Measurements from ENCODE around the gene EXOC4. TPM values are rescaled to one million over a fixed set of nuclear protein-coding genes. Genes with fewer than 3 reads are reported as not detected.
A peak's percentile ranks its signal among the peaks of the same experiment; 100 is the strongest.

Gene EXOC4
- total and polyA plus RNA-seq, 2 donors (not counting 1 experiment from before 2014, with no cell fraction given): 79.6 to 158 TPM

- Histone ChIP-seq H3K9ac (ENCODE audit: insufficient read depth, low read length) (no peak overlapping the region), H4K20me1 (ENCODE audit: control insufficient read depth, extremely low read depth, insufficient read depth, low read length) (no peaks in the 10 kb centered on the region), H3K4me3 (replicated peaks in 1 of 4; ENCODE audit: control extremely low read depth in 1 of 4, insufficient read depth in 1 of 4, low read depth in 3 of 4, low read length in 4 of 4) (no peak overlapping the region), H3K79me2 (ENCODE audit: control insufficient read depth, insufficient read depth, low read length) (no peaks in the 10 kb centered on the region), H3K9me3 (ENCODE audit: control insufficient read depth, insufficient read depth, low read depth, low read length) (no peaks in the 10 kb centered on the region), H3K36me3 (ENCODE audit: control insufficient read depth, insufficient read depth, low read length) (no peaks in the 10 kb centered on the region), H2AFZ (ENCODE audit: low read length) (no peak overlapping the region), H3K4me2 (ENCODE audit: extremely low read depth, insufficient read depth, low read length) (no peak overlapping the region), H3K27ac (ENCODE audit: insufficient read depth, low read length) (no peak overlapping the region), H3K27me3 (ENCODE audit: control insufficient read depth, insufficient read depth, low read length) (no peaks in the 10 kb centered on the region), H3K4me1 (ENCODE audit: control insufficient read depth, extremely low read depth, insufficient read depth, low read length) (no peaks in the 10 kb centered on the region)
- TF ChIP-seq, protein P1, sequence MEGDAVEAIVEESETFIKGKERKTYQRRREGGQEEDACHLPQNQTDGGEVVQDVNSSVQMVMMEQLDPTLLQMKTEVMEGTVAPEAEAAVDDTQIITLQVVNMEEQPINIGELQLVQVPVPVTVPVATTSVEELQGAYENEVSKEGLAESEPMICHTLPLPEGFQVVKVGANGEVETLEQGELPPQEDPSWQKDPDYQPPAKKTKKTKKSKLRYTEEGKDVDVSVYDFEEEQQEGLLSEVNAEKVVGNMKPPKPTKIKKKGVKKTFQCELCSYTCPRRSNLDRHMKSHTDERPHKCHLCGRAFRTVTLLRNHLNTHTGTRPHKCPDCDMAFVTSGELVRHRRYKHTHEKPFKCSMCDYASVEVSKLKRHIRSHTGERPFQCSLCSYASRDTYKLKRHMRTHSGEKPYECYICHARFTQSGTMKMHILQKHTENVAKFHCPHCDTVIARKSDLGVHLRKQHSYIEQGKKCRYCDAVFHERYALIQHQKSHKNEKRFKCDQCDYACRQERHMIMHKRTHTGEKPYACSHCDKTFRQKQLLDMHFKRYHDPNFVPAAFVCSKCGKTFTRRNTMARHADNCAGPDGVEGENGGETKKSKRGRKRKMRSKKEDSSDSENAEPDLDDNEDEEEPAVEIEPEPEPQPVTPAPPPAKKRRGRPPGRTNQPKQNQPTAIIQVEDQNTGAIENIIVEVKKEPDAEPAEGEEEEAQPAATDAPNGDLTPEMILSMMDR (conservative IDR thresholded peaks at IDR 0.05 in 1 of 2, IDR thresholded peaks at IDR 0.05 in 1 of 2; ENCODE audit: low read depth in 1 of 2, low read length in 2 of 2): no peak
- TF ChIP-seq EZH2 (IDR thresholded peaks at IDR 0.05; ENCODE audit: low read length, missing control alignments): no peak
- DNase-seq (ENCODE audit: low read depth in 2 of 2): no peak
Observed at GRCh38 chr7:133916621-133917020, 663.7 kb downstream of the EXOC4 start.

DNA sequence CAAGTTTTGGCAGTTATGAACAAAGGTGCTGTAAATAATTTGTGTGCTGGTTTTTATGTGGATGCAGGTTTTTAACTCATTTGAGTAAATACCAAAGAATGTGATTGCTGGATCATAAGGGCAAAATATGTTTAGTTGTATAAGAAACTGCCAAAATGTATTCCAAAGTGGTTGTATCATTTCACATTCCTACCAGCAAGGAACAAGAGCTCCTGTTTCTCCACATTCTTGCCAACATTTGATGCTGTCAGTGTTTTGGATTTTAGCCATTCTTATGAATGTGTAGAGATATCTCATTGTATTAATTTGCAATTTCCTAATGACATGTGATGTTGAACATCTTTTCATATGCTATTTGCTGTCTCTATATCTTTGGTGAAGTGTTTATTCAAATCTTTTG lies 666.9 kb downstream of the EXOC4 start:
- TF ChIP-seq, protein P1 (conservative IDR thresholded peaks at IDR 0.05 in 1 of 2, IDR thresholded peaks at IDR 0.05 in 1 of 2; ENCODE audit: low read depth in 1 of 2, low read length in 2 of 2): no peak
- no peak for TF ChIP-seq EZH2 (IDR thresholded peaks at IDR 0.05; ENCODE audit: low read length, missing control alignments)
- no peaks in the 10 kb centered on the region for H3K9me3 ChIP-seq (ENCODE audit: control insufficient read depth, insufficient read depth, low read depth, low read length)
- H3K27me3 ChIP-seq (ENCODE audit: control insufficient read depth, insufficient read depth, low read length): no peaks in the 10 kb centered on the region
- no peak overlapping the region for H3K9ac ChIP-seq (ENCODE audit: insufficient read depth, low read length)
- H3K27ac ChIP-seq (ENCODE audit: insufficient read depth, low read length): no peak overlapping the region
- no peak overlapping the region for H3K4me2 ChIP-seq (ENCODE audit: extremely low read depth, insufficient read depth, low read length)
- DNase-seq (ENCODE audit: low read depth in 2 of 2): peak in 1 of 2 donors; percentile 24
- H3K4me3 ChIP-seq (replicated peaks in 1 of 4; ENCODE audit: control extremely low read depth in 1 of 4, insufficient read depth in 1 of 4, low read depth in 3 of 4, low read length in 4 of 4): no peak overlapping the region
- H3K4me1 ChIP-seq (ENCODE audit: control insufficient read depth, extremely low read depth, insufficient read depth, low read length): no peaks in the 10 kb centered on the region
- H3K36me3 ChIP-seq (ENCODE audit: control insufficient read depth, insufficient read depth, low read length): no peaks in the 10 kb centered on the region
- H2AFZ ChIP-seq (ENCODE audit: low read length): no peak overlapping the region
- H3K79me2 ChIP-seq (ENCODE audit: control insufficient read depth, insufficient read depth, low read length): no peaks in the 10 kb centered on the region
- H4K20me1 ChIP-seq (ENCODE audit: control insufficient read depth, extremely low read depth, insufficient read depth, low read length): no peaks in the 10 kb centered on the region

- H4K20me1 ChIP-seq (ENCODE audit: control insufficient read depth, extremely low read depth, insufficient read depth, low read length): no peaks in the 10 kb centered on the region
- H3K4me1 ChIP-seq (ENCODE audit: control insufficient read depth, extremely low read depth, insufficient read depth, low read length): no peaks in the 10 kb centered on the region
- DNase-seq (ENCODE audit: low read depth in 2 of 2): no peak
Observed at GRCh38 chr7:133921635-133922182, 668.8 kb downstream of the EXOC4 start.

More at GRCh38 chr7:133921635-133922182, 668.8 kb downstream of the EXOC4 start:
- Histone ChIP-seq H3K4me3 (replicated peaks in 1 of 4; ENCODE audit: control extremely low read depth in 1 of 4, insufficient read depth in 1 of 4, low read depth in 3 of 4, low read length in 4 of 4) (no peak overlapping the region), H3K9me3 (ENCODE audit: control insufficient read depth, insufficient read depth, low read depth, low read length) (no peaks in the 10 kb centered on the region), H2AFZ (ENCODE audit: low read length) (no peak overlapping the region), H3K4me2 (ENCODE audit: extremely low read depth, insufficient read depth, low read length) (no peak overlapping the region), H3K9ac (ENCODE audit: insufficient read depth, low read length) (no peak overlapping the region), H3K27ac (ENCODE audit: insufficient read depth, low read length) (no peak overlapping the region), H3K79me2 (ENCODE audit: control insufficient read depth, insufficient read depth, low read length) (no peaks in the 10 kb centered on the region), H3K27me3 (ENCODE audit: control insufficient read depth, insufficient read depth, low read length) (no peaks in the 10 kb centered on the region), H3K36me3 (ENCODE audit: control insufficient read depth, insufficient read depth, low read length) (no peaks in the 10 kb centered on the region)
- TF ChIP-seq, protein P1 (conservative IDR thresholded peaks at IDR 0.05 in 1 of 2, IDR thresholded peaks at IDR 0.05 in 1 of 2; ENCODE audit: low read depth in 1 of 2, low read length in 2 of 2): no peak
- TF ChIP-seq EZH2 (IDR thresholded peaks at IDR 0.05; ENCODE audit: low read length, missing control alignments): no peak

All from fibroblast of lung (primary cell).